HG03064 (cell line): ENCODE data around the gene RGS1.

ENCODE experiments used
- ATAC-seq: cut with Tn5 transposase; IDR thresholded peaks from one replicate; pipeline ENCODE4 v1.9.1; 2021; ENCODE audit warnings: low read depth; ENCODE audit not compliant: unreplicated experiment

Gene RGS1

DNA sequence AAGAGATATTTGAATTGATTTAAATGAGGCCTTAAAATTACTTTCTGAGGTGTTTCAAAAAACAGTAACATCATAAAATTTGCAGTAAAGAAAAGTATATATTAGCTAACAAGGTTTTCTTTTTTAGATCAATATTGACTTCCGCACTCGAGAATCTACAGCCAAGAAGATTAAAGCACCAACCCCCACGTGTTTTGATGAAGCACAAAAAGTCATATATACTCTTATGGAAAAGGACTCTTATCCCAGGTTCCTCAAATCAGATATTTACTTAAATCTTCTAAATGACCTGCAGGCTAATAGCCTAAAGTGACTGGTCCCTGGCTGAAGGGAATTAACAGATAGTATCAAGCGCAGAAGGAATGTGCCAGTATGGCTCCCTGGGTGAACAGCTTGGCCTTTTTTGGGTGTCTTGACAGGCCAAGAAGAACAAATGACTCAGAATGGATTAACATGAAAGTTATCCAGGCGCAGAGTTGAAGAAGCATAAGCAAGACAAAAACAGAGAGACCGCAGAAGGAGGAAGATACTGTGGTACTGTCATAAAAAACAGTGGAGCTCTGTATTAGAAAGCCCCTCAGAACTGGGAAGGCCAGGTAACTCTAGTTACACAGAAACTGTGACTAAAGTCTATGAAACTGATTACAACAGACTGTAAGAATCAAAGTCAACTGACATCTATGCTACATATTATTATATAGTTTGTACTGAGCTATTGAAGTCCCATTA lies 3.6 kb downstream of the RGS1 start:
- ATAC-seq = no peak

- ATAC-seq = no peak
Measured at GRCh38 chr1:192580351-192580962, 4.9 kb downstream of the RGS1 start.

DNA sequence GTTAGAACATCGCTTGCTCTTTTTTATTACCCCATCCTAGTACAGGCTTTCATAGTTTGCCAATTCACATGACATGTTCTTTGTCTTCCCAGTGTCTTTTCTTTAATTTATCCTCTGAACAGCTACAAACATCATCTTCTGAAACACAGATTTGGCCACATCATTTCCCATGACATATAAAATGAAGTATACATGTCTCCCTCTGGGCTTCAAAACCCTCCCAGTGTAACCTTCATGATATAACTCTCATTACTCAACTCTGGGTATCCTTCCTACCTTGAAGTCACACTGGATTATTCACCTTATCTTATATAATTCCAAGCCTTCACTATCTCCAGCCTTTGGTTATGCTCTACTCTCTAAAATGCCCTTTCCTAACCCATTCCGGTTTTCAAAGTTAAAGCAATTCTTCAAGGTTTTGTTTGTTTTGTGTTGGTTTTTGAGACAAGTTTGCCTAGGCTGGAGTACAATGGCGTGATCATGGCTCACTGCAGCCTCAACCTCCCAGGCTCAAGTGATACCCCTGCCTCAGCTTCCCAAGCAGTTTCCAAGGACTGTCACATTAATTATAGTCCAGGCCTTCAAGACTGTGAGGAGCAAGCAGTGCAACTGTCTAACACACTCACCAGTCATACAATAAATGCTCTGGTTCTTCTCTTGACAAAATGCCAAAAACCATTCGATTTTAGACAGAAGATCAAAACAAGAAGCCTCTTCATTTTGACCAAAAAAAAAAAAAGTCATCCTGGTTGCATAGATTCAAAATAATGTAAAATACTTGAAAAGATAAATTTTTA lies 5.8 kb downstream of the RGS1 start:
- ATAC-seq = no peak

GRCh38 chr1:192584866-192585265 lies 9.3 kb downstream of the RGS1 start:
- ATAC-seq = no peak

DNA sequence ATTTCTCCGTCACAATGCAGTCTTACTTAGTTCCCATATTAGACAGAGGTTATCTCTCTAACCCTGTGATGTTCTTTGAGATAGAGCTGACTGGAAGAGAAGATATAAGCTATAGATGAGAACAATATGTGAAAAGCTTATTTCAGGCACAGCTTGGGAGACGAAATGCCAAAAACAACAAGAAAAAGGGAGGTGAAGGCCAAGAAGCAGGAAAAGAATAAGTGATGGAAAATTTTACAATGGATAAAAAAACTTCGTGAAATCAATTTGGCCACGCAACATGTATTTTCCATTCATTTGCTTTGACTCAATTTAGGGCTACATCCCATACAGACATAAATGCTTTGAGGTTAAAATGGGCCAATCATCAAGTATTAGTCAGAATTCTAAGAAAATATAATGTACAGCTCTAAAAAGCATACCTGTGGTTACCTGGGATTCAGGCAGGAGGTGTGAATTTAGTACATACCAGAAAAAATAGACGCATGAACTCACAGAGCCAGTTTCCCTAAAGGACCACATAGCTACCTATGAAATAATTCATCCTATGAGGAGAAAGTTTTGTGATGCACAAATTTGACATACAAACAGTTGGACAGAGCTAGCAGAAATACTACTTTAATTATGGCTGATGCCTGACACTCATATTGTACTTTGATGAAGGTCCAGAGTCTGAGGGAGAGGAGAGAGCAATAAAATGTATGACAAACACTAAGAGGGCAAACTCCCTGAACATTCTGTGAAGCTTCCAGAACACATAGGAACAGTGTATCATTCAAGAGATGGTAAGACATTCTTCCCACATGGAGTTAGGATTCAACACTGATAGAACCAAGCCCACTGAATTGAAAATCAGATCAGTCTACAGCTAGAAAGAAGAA lies 12.1 kb downstream of the RGS1 start:
- ATAC-seq = no peak

- ATAC-seq = no peak
Measured at GRCh38 chr1:192588546-192588945, 13.0 kb downstream of the RGS1 start.

DNA sequence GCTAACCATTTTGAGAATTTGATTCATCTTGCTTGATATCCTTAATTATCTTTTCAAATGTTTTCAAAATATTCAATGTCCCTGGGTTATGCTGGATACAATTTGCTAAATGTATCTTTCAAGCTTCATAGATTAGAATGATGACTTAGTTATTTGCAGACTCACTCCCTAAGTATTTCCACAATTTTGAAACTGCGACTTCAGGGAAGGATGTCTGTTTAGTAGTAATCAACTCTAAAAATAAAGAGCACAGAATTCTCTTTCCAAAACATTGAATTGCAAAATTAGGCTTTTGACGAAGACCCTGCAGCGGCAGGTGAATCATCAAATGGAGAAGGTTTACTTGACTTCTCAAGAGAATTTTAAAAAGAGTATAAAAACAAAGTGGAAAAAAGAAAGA lies 14.2 kb downstream of the RGS1 start:
- no peak for ATAC-seq

DNA sequence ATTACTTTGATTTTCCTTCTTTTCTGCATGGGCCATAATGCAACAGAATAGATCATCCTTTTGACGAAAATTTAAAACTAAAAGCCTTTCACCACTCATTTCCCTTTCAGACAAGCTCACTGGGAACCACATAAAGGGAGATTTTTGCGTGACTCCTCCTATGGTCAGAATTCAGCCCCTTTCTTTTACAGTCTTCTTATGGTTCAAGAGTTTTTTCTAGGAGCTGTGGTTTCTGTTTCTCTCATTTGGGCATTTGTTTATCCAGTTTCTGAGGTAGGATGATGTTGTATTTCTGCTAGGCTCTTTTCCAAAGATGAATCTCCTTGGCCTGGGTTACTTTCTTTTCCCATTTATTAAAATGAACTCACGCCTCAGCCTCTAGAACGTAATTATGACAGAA lies 16.9 kb downstream of the RGS1 start:
- no peak for ATAC-seq

DNA sequence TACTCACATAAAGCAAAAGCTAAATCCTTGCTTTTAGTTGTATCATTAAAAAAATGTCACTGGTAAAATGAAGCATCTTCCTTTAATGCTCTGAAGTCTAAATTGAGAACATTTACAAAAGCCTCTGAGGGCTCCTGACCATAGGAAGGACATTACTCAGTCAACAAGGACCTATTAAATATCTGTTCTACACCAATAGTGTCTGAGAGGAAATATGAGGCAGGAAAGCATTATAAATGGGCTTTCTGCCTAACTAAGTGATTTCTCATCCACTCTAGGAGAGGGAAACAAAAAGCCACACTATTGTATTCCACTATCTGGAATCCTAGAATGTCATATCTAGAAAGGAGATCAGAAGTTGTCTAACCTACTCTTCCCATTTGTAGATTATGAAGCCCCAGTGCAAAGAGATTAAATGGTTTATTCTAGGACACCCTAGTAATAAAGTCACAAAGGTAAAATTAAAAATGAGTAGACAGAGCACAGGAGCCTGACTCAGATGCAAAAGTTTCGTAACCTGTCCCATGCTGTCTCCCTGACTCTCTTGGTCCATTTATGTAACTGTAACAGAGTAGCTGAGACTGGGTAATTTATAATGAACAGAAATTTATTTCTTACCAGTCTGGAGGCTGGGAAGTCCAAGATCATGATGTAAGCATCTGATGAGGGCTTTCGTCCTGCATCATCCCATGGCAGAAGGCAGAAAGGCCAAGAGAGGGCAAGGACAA lies 17.6 kb downstream of the RGS1 start:
- ATAC-seq = no peak

GRCh38 chr1:192595299-192595698 lies 19.7 kb downstream of the RGS1 start:
- no peak for ATAC-seq

- ATAC-seq = no peak
Measured at GRCh38 chr1:192598589-192598988, 23.0 kb downstream of the RGS1 start.

- ATAC-seq = no peak
Measured at GRCh38 chr1:192600275-192600674, 24.7 kb downstream of the RGS1 start.

GRCh38 chr1:192601143-192601542 lies 25.6 kb downstream of the RGS1 start:
- peak; percentile 52 for ATAC-seq

DNA sequence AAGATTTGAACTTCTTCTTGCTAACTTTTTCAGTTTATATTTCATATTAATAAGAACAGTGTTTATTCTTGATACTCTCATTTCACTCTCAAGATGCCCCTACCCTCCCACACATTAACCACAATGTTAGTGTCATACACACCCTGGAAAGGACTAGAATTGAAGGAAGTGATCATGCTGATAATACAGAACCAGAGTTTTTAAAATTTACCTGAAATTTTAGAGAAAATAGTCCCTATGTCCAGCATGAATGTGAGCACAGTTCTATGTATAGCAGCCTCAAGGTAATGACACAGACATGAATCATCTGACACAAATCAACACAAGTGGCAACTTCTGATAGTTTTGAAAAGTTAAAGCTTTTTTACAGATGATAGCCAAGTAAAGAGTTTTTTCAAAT lies 26.0 kb downstream of the RGS1 start:
- peak; percentile 25 for ATAC-seq

DNA sequence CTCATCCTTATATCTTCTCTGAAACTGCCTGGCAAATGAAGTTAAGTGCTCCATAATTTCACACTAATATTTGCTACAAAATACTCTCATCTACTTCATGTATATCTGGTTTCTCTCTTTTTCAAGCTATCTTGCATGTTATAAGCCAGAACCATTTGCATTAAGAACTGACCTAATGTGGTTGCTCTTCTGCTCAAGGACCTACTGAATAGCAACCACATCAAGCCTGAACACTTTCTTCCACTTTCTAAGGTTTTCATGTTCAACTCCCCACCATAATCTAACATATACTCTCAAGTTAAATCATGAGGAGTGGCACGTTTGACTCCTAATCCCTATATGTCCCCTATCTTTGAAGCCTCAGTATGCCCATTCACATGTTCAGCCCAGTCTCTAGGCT lies 27.2 kb downstream of the RGS1 start:
- ATAC-seq = no peak

DNA sequence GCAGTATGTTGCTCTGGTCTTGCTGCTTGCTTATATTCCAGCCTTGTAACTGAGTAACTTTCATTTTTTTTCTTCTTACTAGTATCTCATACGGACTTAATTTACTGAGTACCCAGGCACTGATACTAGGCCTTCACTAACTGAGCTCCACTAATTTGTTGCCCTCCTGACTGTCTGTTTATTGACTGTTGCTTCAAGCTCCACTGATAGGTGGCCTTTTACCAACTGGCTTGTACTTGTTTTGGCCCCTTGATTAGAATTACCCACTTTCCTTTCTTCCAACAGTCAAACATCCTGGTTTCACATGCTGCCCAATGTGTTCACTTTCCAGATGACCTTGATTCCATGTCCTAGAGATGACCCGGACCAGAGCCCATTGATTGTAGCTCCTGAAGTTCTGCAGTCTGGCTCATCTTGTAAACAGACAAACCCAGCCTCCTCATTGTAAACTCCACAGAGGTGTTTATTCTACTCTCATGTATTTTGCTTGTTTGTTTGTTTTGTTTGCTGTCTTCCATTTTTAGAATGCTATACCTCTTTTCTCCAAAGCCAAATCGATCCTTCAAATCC lies 27.7 kb downstream of the RGS1 start:
- no peak for ATAC-seq

- ATAC-seq = peak; percentile 31
Measured at GRCh38 chr1:192604979-192605620, 29.5 kb downstream of the RGS1 start.

- ATAC-seq = no peak
Measured at GRCh38 chr1:192608671-192609070, 33.1 kb downstream of the RGS1 start.
